GM19452 (cell line): ENCODE results near the gene U2SURP.
"Not testable (repeated sequence)": the region's sequence is repeated elsewhere in the genome, so short reads cannot be mapped to it uniquely, and the experiment has no call there.

Source experiments
- ATAC-seq: cut with Tn5 transposase; IDR thresholded peaks from one replicate; pipeline ENCODE4 v1.9.1; 2021; ENCODE audit not compliant: unreplicated experiment

Gene U2SURP

GRCh38 chr3:143068059-143068458 lies 66.7 kb downstream of the U2SURP start:
- no peak for ATAC-seq

DNA sequence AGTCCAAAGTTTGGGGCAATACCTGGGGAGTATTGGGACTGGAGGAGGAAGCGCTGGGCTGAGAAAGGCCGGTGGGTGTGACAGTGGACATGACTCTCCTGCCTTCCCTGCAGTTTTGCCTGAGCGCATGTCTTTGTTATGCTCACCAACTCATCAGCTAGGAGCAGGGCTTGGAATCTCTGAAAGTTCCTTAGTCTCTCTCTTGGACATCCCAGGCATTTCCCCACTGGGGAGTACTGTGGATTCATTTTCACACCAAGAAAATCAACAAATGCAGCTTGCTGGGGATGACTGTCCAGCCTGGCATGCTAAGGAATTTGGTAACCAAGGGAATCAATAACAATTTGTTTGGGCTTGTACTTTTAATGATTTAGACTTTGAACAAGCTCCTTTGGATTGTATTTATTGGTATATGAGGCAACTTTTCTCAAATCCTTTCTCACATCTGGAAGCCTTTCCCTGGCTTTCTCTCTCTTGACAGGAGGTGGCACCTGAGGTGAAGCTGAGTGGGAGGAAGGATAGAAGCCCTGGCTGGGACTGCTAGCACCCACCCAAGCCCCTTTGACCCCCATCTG lies 69.7 kb downstream of the U2SURP start:
- ATAC-seq, result no peak

GRCh38 chr3:143071776-143072175 lies 70.4 kb downstream of the U2SURP start:
- no peak for ATAC-seq

DNA sequence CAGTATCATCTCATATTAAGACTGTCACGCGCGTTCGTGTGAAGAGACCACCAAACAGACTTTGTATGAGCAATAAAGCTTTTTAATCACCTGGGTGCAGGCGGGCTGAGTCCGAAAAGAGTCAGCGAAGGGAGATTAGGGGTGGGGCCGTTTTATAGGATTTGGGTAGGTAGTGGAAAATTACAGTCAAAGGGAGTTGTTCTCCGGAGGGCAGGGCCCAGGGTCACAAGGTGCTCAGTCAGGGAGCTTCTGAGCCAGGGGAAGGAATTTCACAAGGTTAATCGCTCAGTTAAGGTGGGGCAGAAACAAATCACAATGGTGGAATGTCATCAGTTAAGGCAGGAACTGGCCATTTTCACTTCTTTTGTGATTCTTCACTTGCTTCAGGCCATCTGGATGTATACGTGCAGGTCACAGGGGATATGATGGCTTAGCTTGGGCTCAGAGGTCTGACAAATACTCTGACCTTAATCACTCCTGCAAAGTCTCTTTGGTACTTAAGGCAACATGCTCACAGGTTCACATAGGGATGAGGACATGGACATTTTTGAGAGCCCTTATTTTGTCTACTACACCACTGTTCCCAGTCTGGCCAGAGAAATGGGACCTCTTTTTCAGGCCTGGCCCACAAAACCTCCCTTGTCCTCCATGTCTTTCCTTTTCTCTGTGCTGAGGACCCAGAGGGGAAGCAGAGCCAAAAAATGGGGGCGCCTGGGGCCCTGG lies 71.1 kb downstream of the U2SURP start:
- not testable (repeated sequence) for ATAC-seq

DNA sequence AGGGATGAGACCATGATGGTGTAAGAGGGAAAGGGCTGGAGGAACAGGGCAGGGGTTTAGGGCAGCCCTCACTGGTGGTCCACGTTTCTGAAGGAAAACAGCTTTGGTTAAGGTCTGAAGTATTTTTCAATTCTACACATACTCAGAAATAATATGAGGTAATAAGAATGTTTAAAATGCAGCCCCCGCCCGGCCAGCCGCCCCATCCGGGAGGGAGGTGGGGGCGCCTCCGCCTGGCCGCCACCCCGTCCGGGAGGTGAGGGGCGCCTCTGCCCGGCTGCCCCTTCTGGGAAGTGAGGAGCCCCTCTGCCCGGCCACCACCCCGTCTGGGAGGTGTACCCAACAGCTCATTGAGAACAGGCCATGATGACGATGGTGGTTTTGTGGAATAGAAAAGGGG lies 72.2 kb downstream of the U2SURP start:
- ATAC-seq, result not testable (repeated sequence)

GRCh38 chr3:143073983-143074382 lies 72.6 kb downstream of the U2SURP start:
- ATAC-seq, result not testable (repeated sequence)

DNA sequence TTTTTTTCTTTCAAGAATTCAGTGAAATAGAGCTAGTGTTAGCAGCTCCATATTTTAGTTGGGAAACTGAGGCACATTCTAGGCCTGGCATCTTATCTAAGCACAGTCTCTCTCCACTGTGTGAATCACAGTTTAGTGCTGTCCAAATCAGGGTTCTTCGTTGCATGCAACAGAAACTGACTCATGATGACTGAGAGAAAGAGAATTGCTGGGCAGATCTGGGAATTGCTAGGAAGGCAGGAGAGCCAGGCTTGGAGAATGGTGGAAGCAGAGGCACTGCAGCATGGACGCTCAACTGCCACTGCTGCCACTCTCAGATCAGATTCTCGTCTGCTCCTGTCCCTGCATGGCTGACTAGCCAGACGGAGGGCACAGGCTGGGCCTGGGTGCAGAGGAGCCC lies 77.5 kb downstream of the U2SURP start:
- ATAC-seq, result no peak

- ATAC-seq, result no peak
Observed at GRCh38 chr3:143080196-143080595, 78.8 kb downstream of the U2SURP start.

DNA sequence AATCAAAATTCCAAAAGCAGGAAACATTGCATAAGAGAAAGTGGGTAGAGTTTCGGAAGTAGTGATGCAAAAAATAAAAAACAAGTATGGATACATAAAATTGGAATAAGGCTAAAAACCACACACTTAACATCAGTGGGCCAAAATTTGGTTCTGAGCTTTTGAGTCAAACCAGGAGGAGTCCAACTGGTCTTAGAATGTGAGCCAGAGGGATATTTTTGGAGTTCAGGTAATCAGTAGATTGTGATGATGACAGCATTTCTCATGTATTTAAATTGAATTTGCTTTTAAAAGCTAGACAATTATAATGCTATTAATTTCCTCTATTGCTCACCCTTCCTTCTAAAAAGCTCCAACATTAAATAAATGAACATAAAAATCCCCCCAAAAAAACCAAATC lies 80.0 kb downstream of the U2SURP start:
- no peak for ATAC-seq

DNA sequence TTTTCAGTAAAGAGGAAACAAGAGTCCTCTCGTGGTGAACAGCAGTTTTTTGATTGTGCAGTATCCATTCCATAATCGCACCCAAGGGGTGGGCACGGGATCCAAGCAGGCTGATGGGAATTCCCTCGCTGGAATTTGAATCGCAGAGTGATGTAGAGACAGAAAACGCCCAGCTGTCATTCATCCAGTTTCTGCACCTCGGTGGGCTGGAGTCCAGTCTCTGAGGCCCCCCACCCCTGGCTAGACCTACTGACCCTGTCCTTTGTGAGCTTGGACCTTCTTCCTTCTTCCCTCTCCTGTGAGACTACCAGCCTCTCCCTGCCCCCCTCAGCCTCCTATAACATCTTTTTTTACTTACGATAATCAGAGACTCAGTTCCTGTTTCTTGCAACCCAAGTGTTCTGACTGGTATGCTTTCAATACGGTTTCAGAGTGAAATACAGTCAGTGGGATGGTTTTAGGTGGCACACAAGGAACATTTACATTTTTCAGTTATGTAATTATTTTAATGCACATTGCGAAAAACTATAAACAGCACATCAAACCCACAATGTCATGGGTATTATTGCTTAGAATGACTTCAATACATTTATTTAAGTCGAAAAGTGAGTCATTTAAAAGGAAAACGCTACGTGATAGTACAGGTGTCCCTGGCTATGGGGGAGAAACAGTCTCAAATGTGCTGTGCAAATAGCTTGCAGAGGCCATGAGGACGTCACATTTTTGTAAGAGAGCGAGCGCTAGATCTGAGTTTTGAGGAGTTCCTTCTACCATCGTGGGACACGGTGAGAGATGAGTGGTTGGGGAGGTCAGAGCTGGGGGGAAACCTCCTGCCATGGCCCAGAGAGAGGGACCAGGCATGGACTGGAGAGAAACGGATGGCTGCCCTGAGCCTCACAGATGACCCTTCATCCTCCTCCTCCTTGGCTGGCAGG lies 80.7 kb downstream of the U2SURP start:
- peak; percentile 71 for ATAC-seq

DNA sequence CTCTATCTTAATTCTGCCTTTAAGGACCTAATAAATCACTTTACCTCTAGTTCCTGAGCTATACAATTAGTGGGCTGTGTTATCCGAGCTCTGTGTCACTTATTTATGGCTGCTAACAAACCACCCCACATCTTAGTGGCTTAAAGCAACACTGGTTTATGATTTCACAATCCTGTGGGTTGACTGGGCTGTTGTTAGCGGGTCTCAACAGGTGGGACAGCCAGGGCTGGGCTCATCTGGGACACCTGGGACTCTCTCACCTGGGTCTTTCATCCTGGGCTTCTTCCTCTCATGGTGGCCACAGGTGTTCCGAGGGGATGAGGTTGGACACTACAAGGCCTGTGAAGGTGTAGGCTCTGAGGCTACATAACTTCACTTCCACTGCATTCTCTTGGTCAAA lies 82.4 kb downstream of the U2SURP start:
- no peak for ATAC-seq

DNA sequence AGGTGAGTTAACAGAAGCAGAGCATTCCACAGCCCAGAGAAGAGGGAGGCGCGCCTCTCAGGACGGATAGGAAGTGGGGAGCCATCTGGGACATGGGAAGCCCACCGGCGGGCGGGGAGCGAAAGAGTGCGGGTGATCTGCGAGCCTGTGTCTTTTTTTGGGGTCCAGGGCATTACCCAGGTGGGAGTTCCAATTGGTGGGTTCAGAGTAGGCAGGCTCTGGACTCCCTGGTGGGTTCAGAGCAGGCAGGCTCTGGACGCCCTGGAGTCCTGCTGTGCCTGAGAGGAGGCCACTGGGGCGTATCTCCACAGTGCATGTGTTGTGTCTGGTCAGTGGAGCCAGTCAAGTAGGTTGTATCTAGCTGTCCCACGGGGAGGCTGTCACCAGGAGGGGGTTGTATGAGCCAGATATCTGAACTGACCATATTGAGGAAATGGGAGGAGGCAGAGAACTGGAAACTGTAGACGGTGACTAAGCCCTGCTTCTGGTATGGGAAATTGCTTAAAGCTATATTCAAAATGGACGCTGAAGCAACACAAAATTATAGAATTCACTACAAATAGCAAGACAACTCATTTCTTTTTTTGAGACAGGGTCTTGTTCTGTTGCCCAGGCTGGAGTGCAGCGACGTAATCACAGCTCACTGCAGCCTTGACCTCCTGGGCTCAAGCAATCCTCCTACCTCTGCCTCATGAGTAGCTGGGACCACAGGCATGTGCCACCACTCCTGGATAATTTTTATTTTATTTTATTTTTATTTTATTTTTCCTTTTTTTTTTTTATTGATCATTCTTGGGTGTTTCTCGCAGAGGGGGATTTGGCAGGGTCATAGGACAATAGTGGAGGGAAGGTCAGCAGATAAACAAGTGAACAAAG lies 83.7 kb downstream of the U2SURP start:
- peak; percentile 62 for ATAC-seq

GRCh38 chr3:143088835-143089234 lies 87.5 kb downstream of the U2SURP start:
- no peak for ATAC-seq

GRCh38 chr3:143089965-143090364 lies 88.6 kb downstream of the U2SURP start:
- no peak for ATAC-seq

- ATAC-seq, result no peak
Observed at GRCh38 chr3:143090486-143090885, 89.1 kb downstream of the U2SURP start.

- ATAC-seq, result no peak
Observed at GRCh38 chr3:143090976-143091837, 89.8 kb downstream of the U2SURP start.

GRCh38 chr3:143092191-143092590 lies 90.8 kb downstream of the U2SURP start:
- ATAC-seq, result no peak

GRCh38 chr3:143095813-143096212 lies 94.4 kb downstream of the U2SURP start:
- no peak for ATAC-seq

DNA sequence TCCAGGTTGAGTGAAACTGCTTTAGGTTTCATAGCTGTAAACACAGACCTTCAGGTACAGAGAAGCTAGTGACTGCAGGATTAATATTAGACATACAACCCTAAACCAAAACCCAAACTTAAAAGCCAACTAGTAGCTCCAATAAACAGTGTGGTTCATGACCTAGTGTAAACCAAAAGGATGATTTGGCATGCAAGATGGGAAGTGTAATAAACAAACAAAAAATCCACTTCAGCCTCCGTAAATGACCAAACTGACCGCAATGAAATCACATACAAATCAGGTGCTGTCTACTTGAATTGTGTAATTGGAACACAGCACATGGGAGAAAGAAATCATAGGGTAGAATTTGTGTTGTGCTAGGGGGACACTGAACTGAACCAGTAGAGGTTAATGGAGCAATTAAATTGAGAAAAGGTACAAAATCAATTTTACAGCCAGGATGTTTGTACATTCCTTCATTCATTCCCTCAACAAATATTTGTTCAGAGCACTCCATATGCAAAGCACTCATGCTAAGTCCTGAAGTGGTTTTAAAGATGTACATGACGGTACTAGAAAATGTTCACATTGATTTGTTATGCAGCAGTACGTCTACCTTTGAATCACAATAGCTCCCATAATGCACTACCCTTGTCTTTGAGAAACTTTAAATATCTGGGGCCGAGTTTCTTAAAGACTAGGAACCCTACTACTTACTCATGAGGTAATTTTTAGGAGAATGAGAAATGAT lies 96.8 kb downstream of the U2SURP start:
- ATAC-seq, result no peak
